GM13977 (cell line): ENCODE results near the gene ARL6IP4.

Source experiments
- DNase-seq: peaks from one replicate; pipeline ENCODE4 v3.0.0; 2012; ENCODE audit warnings: low spot score
- CTCF ChIP-seq: IDR thresholded peaks from 2 replicates; pipeline ENCODE4 v1.5.1; 2012; ENCODE audit warnings: mild to moderate bottlenecking, control low read depth; ENCODE audit not compliant: insufficient read depth; ENCODE audit errors: extremely low read depth, missing control alignments
- in situ Hi-C: fragments of 300-500 bp; cut with MboI; formaldehyde crosslinking; loops from one replicate; pipeline ENCODE4 v1.12.0; 2022; ENCODE audit warnings: low sequenced_read_pairs, low pct_unique_long_range_greater_than_20kb, mixed read lengths, inconsistent platforms; ENCODE audit not compliant: unreplicated experiment

ARL6IP4 gene

GRCh38 chr12:122949405-122949804, 31.1 kb upstream of the ARL6IP4 start:
- no peak for TF ChIP-seq CTCF
- in situ Hi-C loops: no loop called here
- no peak for DNase-seq

- no peak for DNase-seq
- TF ChIP-seq CTCF: no peak
- in situ Hi-C loops: loop anchor here (5.0 to 25.0 kb wide), 2 partner anchors 88 to 313 kb away; no protein-coding TSS in a partner anchor
Measured at GRCh38 chr12:122949816-122950675, 30.4 kb upstream of the ARL6IP4 start.

GRCh38 chr12:122951406-122951805, 29.1 kb upstream of the ARL6IP4 start:
- TF ChIP-seq CTCF: no peak
- DNase-seq: no peak
- in situ Hi-C loops: loop anchor here (5.0 to 25.0 kb wide), 2 partner anchors 89 to 314 kb away; no protein-coding TSS in a partner anchor

- in situ Hi-C loops: loop anchor here (5.0 to 25.0 kb wide), 2 partner anchors 90 to 315 kb away; no protein-coding TSS in a partner anchor
- DNase-seq: peak; percentile 91
- TF ChIP-seq CTCF: peak; percentile 97
Measured at GRCh38 chr12:122951979-122952892, 28.2 kb upstream of the ARL6IP4 start.

GRCh38 chr12:122955156-122955555, 25.3 kb upstream of the ARL6IP4 start:
- no peak for TF ChIP-seq CTCF
- in situ Hi-C loops: loop anchor here (25.0 kb wide), 1 partner anchor 318 kb away; no protein-coding TSS in a partner anchor
- no peak for DNase-seq

GRCh38 chr12:122956035-122956434, 24.4 kb upstream of the ARL6IP4 start:
- TF ChIP-seq CTCF: no peak
- no peak for DNase-seq
- in situ Hi-C loops: loop anchor here (25.0 kb wide), 1 partner anchor 319 kb away; no protein-coding TSS in a partner anchor
